SU-DHL-6 (cell line): ENCODE results near the gene HMG20A.

ENCODE experiments used
- H2AFZ ChIP-seq: fragments of 200-600 bp; sonication (generic); 2 replicates; pipeline ENCODE4 v1.6.1; 2014; ENCODE audit warnings: low read depth, mild to moderate bottlenecking, moderate library complexity, mixed read lengths, antibody characterized with exemption, low read length; ENCODE audit not compliant: severe bottlenecking
- H3F3A ChIP-seq: fragments of 200-600 bp; shearing (Covaris generic); 2 replicates; pipeline ENCODE4 v1.6.0; 2016; ENCODE audit warnings: antibody characterized with exemption, mild to moderate bottlenecking; ENCODE audit not compliant: insufficient read depth
- H3K27ac ChIP-seq: fragments of 200-600 bp; sonication (generic); 2 replicates; pipeline ENCODE4 v1.5.1; 2016; ENCODE audit warnings: low read depth, mild to moderate bottlenecking, low read length, moderate library complexity, mixed read lengths
- H3K27me3 ChIP-seq: fragments of 200-600 bp; sonication (generic), shearing (Covaris generic); 2 replicates; pipeline ENCODE4 v1.6.0; 2014; ENCODE audit warnings: mild to moderate bottlenecking, low read length
- H3K36me3 ChIP-seq: fragments of 200-600 bp; sonication (generic); 2 replicates; pipeline ENCODE4 v1.6.1; 2014; ENCODE audit warnings: mild to moderate bottlenecking, low read length, mixed read lengths
- H3K4me2 ChIP-seq: fragments of 300-600, 200-600 bp; shearing (Covaris generic), sonication (generic); 2 replicates; pipeline ENCODE4 v1.6.0; 2014; ENCODE audit warnings: low read length, low read depth, mild to moderate bottlenecking; ENCODE audit not compliant: poor library complexity, severe bottlenecking
- H3K4me3 ChIP-seq: fragments of 200-600 bp; sonication (generic); 2 replicates; pipeline ENCODE4 v1.5.1; 2014; ENCODE audit warnings: antibody characterized with exemption, low read length, mild to moderate bottlenecking, mixed read lengths; ENCODE audit not compliant: insufficient read depth, poor library complexity, severe bottlenecking
- H3K79me2 ChIP-seq: fragments of 200-600 bp; sonication (generic); 2 replicates; pipeline ENCODE4 v1.6.1; 2014; ENCODE audit warnings: mild to moderate bottlenecking, low read length, moderate library complexity; ENCODE audit not compliant: insufficient read depth
- H3K9ac ChIP-seq: fragments of 200-600 bp; sonication (generic); 2 replicates; pipeline ENCODE4 v1.7.0; 2014; ENCODE audit warnings: mild to moderate bottlenecking, low read length
- H3K9me2 ChIP-seq: fragments of 200-600 bp; sonication (generic); replicated peaks from 2 replicates; pipeline ENCODE4 v1.6.1; 2014; ENCODE audit warnings: low read length; ENCODE audit not compliant: insufficient read depth
- H3K9me3 ChIP-seq: fragments of 200-600 bp; sonication (generic); 2 replicates; pipeline ENCODE4 v1.6.1; 2014; ENCODE audit warnings: low read length, mixed read lengths; ENCODE audit not compliant: insufficient read depth
- H4K20me1 ChIP-seq: fragments of 200-600 bp; sonication (generic); 2 replicates; pipeline ENCODE4 v1.6.1; 2014; ENCODE audit warnings: low read depth, mild to moderate bottlenecking, antibody characterized with exemption, low read length, moderate library complexity, mixed read lengths
- EZH2phosphoT487 ChIP-seq: fragments of 200-600 bp; sonication (generic), shearing (Covaris generic); conservative IDR thresholded peaks from 2 replicates; pipeline ENCODE4 v1.6.1; 2018; ENCODE audit warnings: mild to moderate bottlenecking, antibody characterized with exemption, low read length, moderate library complexity, mixed read lengths
- TF ChIP-seq, protein P1 (sequence below): fragments of 200-600 bp; sonication (generic); IDR thresholded peaks from one replicate; pipeline ENCODE4 v1.5.1; 2017; ENCODE audit warnings: antibody characterized with exemption, mild to moderate bottlenecking, low read length, moderate library complexity; ENCODE audit not compliant: insufficient read depth, poor library complexity, severe bottlenecking

The HMG20A gene

DNA sequence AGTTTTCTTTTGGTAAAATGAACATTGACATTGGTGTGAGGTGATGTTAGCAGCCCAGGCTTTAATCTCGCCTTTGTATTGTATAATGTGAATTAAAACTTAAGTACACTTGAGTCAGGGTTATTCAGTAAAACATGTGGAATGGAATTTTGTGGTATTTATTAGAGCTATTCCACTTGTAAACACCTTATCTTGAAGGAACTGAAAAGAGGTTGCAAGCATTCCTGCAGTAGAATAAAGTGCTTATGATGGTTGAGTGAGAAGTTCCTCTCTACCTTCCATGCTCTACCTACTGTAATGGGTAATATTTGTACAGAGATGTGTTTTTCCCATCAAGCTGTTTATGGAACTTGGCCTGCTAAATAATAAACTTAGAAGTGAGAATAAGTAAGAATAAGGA, 36.1 kb downstream of the HMG20A start:
- no peak overlapping the region for H2AFZ ChIP-seq
- no peaks in the 10 kb centered on the region for H3K27me3 ChIP-seq
- no peak overlapping the region for H3K27ac ChIP-seq
- H3K9ac ChIP-seq: no peak overlapping the region
- TF ChIP-seq, protein P1, sequence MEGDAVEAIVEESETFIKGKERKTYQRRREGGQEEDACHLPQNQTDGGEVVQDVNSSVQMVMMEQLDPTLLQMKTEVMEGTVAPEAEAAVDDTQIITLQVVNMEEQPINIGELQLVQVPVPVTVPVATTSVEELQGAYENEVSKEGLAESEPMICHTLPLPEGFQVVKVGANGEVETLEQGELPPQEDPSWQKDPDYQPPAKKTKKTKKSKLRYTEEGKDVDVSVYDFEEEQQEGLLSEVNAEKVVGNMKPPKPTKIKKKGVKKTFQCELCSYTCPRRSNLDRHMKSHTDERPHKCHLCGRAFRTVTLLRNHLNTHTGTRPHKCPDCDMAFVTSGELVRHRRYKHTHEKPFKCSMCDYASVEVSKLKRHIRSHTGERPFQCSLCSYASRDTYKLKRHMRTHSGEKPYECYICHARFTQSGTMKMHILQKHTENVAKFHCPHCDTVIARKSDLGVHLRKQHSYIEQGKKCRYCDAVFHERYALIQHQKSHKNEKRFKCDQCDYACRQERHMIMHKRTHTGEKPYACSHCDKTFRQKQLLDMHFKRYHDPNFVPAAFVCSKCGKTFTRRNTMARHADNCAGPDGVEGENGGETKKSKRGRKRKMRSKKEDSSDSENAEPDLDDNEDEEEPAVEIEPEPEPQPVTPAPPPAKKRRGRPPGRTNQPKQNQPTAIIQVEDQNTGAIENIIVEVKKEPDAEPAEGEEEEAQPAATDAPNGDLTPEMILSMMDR: no peak
- TF ChIP-seq EZH2phosphoT487: no peak
- no peak overlapping the region for H3K4me3 ChIP-seq
- no peaks in the 10 kb centered on the region for H3F3A ChIP-seq
- no peaks in the 10 kb centered on the region for H3K9me3 ChIP-seq
- H3K4me2 ChIP-seq: no peak overlapping the region
- H3K36me3 ChIP-seq: 0 out of 2 replicates have a peak, but pooled peaks cover 9% of the 10 kb centered on the region
- H3K79me2 ChIP-seq: 0 out of 2 replicates have a peak, but pooled peaks cover 6% of the 10 kb centered on the region
- no peaks in the 10 kb centered on the region for H4K20me1 ChIP-seq
- no peaks in the 10 kb centered on the region for H3K9me2 ChIP-seq

DNA sequence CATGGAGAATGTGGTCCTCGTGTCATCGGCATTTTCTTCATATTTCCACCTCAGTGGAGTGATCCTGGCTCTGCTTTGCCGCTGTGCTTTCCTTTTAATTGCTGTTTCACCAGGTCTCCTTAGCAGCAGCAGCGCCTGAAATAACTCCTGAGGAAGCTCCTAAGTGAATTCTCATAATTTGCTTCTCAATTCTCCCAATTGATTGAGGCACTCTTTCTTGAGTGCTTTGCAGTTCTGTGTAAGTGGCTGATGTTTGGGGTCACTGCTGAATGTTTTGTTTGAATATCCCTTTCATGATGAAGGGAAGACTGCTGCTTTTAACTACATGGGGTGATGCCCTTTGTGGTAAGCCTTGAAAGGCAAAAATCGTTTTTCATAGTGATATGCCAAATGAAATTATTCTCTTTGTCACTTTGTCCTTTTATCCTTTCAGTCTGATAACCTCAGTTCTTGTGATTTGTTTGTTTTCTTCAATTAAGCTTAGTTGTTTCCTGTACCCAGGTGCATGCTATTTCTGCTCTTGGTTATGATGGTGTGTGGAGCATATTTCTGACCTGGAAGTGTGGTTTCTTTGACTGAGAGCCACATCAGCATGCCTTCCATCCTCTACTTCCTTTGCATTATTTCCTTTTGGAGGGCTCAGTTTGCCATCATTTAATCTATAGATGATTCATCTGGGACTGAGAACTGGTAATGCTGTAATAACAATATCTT, 36.7 kb downstream of the HMG20A start:
- no peaks in the 10 kb centered on the region for H3K9me2 ChIP-seq
- no peak overlapping the region for H3K4me2 ChIP-seq
- H3K9ac ChIP-seq: no peak overlapping the region
- H3K79me2 ChIP-seq: 0 out of 2 replicates have a peak, but pooled peaks cover under 1% of the 10 kb centered on the region
- H3K4me3 ChIP-seq: no peak overlapping the region
- no peak overlapping the region for H3K27ac ChIP-seq
- H4K20me1 ChIP-seq: no peaks in the 10 kb centered on the region
- no peaks in the 10 kb centered on the region for H3K9me3 ChIP-seq
- TF ChIP-seq EZH2phosphoT487: no peak
- TF ChIP-seq, protein P1: no peak
- H3F3A ChIP-seq: no peaks in the 10 kb centered on the region
- H2AFZ ChIP-seq: no peak overlapping the region
- H3K27me3 ChIP-seq: no peaks in the 10 kb centered on the region
- H3K36me3 ChIP-seq: 0 out of 2 replicates have a peak, but pooled peaks cover 9% of the 10 kb centered on the region

DNA sequence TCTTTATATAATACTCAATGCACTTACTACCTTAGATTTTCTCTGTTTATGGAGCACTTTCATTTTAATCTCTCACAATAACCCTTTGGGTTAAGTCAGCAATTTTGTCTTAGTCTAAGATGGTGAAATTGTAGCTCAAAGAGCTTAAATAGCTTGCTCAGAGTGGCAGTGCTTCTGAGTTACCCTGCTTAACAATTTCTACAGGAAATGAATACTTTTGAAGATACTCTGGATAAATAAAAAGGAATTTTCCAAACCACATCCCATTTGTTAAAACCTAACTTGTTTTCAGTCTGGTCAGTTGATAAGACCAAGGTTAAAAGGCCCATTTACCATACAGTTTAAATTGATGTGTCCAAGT, 37.2 kb downstream of the HMG20A start:
- Histone ChIP-seq H3F3A (no peaks in the 10 kb centered on the region), H3K36me3 (0 out of 2 replicates have a peak, but pooled peaks cover 9% of the 10 kb centered on the region), H3K79me2 (no peaks in the 10 kb centered on the region), H3K4me2 (no peak overlapping the region), H2AFZ (no peak overlapping the region), H3K27me3 (no peaks in the 10 kb centered on the region), H4K20me1 (no peaks in the 10 kb centered on the region), H3K9me2 (no peaks in the 10 kb centered on the region), H3K9ac (no peak overlapping the region), H3K4me3 (no peak overlapping the region), H3K27ac (no peak overlapping the region), H3K9me3 (no peaks in the 10 kb centered on the region)
- TF ChIP-seq, protein P1: no peak
- TF ChIP-seq EZH2phosphoT487: no peak
